Measurements from ENCODE around the gene SI. TPM values are rescaled to one million over a fixed set of nuclear protein-coding genes. Genes with fewer than 3 reads are reported as not detected.
"Not testable (repeated sequence)": the region's sequence is repeated elsewhere in the genome, so short reads cannot be mapped to it uniquely, and the experiment has no call there.

Gene SI
- total and polyA plus RNA-seq, 3 experiments from 2014 or later, result not detected

DNA sequence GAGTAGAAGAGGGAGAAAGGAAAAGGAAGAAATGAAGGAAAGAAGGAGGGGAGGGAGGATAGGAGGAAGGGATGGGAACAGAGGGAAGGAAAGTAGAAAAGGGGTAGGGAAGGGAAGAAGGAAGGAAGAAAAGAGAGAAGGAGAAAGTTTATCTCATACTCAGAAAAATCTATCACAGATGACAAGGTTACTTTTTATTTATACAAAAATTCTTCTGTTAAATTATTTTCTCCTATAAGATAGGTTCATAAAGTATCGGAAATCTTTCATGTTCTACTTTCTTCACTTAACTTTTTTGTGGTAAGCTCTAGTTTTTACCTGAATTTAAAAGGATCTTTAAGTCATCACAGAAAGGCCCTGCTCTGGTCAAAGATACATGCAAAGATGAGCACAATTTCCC lies 38.1 kb downstream of the SI start:
- Histone ChIP-seq H3K27me3 (ENCODE audit: insufficient read depth, low read length, poor library complexity, severe bottlenecking) (no peaks in the 10 kb centered on the region), H3K27ac (ENCODE audit: low read depth, low read length) (no peak overlapping the region), H3K4me1 (ENCODE audit: insufficient read depth, low read length) (no peaks in the 10 kb centered on the region), H3K36me3 (ENCODE audit: insufficient read depth, low read length) (no peaks in the 10 kb centered on the region), H3K4me3 (ENCODE audit: low read length) (no peak overlapping the region), H3K9me3 (ENCODE audit: low read length) (no peaks in the 10 kb centered on the region)
- Mint-ChIP-seq H3K36me3 (no peaks in the 10 kb centered on the region), H3K4me3 (no peak overlapping the region), H3K27me3 (no peaks in the 10 kb centered on the region), H3K27ac (no peak overlapping the region), H3K4me1 (no peaks in the 10 kb centered on the region), H3K9me3 (peaks cover 3 to 18% (median 7%) of the 10 kb centered on the region in 5 donors)
- ChIA-PET POLR2A (no interaction called here), CTCF (no interaction called here)
- DNase-seq, result no peak

DNA sequence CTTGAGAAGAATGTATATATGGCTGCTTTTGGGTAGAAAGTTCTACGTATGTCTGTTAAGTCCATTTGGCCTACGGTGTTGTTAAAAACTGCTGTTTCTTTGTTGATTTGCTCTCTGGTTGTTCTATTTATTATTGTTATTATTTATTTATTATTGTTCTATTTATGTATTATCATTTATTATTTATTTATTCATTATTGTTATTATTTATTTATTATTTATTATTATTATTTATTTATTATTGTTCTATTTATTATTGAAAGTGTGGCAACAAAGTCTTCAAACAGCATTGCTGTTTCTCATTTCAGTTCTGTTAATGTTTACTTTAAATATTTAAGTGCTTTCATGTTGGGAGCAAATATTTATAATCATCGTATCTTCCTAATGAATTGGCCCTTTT lies 66.7 kb downstream of the SI start:
- ChIA-PET CTCF (no interaction called here), POLR2A (no interaction called here)
- H3K4me3 Mint-ChIP-seq, result no peak overlapping the region
- no peak overlapping the region for H3K27ac Mint-ChIP-seq
- no peaks in the 10 kb centered on the region for H3K9me3 ChIP-seq (ENCODE audit: low read length)
- peaks cover 0 to 27% (median 3%) of the 10 kb centered on the region in 5 donors for H3K9me3 Mint-ChIP-seq
- no peaks in the 10 kb centered on the region for H3K36me3 Mint-ChIP-seq
- no peaks in the 10 kb centered on the region for H3K27me3 ChIP-seq (ENCODE audit: insufficient read depth, low read length, poor library complexity, severe bottlenecking)
- H3K27me3 Mint-ChIP-seq, result no peaks in the 10 kb centered on the region
- no peaks in the 10 kb centered on the region for H3K4me1 ChIP-seq (ENCODE audit: insufficient read depth, low read length)
- H3K4me1 Mint-ChIP-seq, result no peaks in the 10 kb centered on the region
- H3K36me3 ChIP-seq (ENCODE audit: insufficient read depth, low read length), result no peaks in the 10 kb centered on the region
- DNase-seq, result no peak
- H3K27ac ChIP-seq (ENCODE audit: low read depth, low read length), result no peak overlapping the region
- no peak overlapping the region for H3K4me3 ChIP-seq (ENCODE audit: low read length)

DNA sequence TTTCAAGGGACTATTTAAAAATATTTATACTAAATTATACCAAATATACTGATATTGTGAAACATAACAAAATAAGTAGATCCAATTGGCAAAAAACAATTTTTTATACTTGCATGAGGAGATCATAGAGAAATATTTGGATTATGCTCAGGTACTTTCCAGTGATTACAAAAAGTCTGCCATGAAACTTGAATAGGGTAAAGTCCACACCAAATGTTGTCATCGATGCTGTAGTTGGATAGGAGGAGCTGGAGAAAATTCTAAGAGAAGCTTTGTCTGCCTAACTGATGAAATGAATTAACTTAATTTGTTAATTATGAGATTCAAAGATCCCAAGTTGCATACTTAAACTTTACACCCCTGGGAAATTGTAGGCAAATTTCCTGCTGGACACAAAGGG lies 93.3 kb downstream of the SI start:
- H3K4me3 Mint-ChIP-seq, result no peak overlapping the region
- no peaks in the 10 kb centered on the region for H3K4me1 Mint-ChIP-seq
- CTCF ChIA-PET, result no interaction called here
- no peaks in the 10 kb centered on the region for H3K36me3 Mint-ChIP-seq
- no peak overlapping the region for H3K27ac Mint-ChIP-seq
- H3K36me3 ChIP-seq (ENCODE audit: insufficient read depth, low read length), result no peaks in the 10 kb centered on the region
- POLR2A ChIA-PET, result no interaction called here
- H3K27ac ChIP-seq (ENCODE audit: low read depth, low read length), result no peak overlapping the region
- peaks cover 0 to 20% (median 3%) of the 10 kb centered on the region in 5 donors for H3K9me3 Mint-ChIP-seq
- no peaks in the 10 kb centered on the region for H3K9me3 ChIP-seq (ENCODE audit: low read length)
- no peak for DNase-seq
- H3K27me3 Mint-ChIP-seq, result no peaks in the 10 kb centered on the region
- H3K4me3 ChIP-seq (ENCODE audit: low read length), result no peak overlapping the region
- H3K4me1 ChIP-seq (ENCODE audit: insufficient read depth, low read length), result no peaks in the 10 kb centered on the region
- no peaks in the 10 kb centered on the region for H3K27me3 ChIP-seq (ENCODE audit: insufficient read depth, low read length, poor library complexity, severe bottlenecking)

DNA sequence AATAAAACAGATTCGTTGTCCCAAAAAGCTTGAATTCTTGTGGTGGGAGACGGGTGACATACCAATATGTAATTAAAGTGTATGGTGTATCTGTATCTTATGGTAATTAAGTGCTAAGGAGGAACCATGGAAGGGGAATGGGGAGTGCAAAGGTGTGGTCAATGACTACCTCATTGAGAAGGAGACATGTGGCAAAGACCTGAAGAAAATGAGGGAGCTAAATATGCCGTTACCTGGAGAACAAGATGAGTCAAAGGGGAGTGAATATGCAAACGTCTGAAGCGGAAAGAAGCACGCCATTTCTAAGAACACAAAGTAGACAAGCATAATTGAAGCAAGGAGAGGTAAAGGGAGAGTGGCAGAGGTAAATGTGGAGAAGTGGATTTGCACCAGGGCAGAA lies 115.7 kb downstream of the SI start:
- Histone ChIP-seq H3K27ac (ENCODE audit: low read depth, low read length) (no peak overlapping the region), H3K4me3 (ENCODE audit: low read length) (no peak overlapping the region), H3K36me3 (ENCODE audit: insufficient read depth, low read length) (no peaks in the 10 kb centered on the region), H3K9me3 (ENCODE audit: low read length) (no peaks in the 10 kb centered on the region), H3K4me1 (ENCODE audit: insufficient read depth, low read length) (no peaks in the 10 kb centered on the region), H3K27me3 (ENCODE audit: insufficient read depth, low read length, poor library complexity, severe bottlenecking) (no peaks in the 10 kb centered on the region)
- ChIA-PET POLR2A (no interaction called here), CTCF (no interaction called here)
- DNase-seq, result no peak
- no peak overlapping the region for H3K4me3 Mint-ChIP-seq
- no peaks in the 10 kb centered on the region for H3K4me1 Mint-ChIP-seq
- H3K36me3 Mint-ChIP-seq, result no peaks in the 10 kb centered on the region
- peaks cover 0 to 18% (median 2%) of the 10 kb centered on the region in 5 donors for H3K9me3 Mint-ChIP-seq
- no peaks in the 10 kb centered on the region for H3K27me3 Mint-ChIP-seq
- no peak overlapping the region for H3K27ac Mint-ChIP-seq

DNA sequence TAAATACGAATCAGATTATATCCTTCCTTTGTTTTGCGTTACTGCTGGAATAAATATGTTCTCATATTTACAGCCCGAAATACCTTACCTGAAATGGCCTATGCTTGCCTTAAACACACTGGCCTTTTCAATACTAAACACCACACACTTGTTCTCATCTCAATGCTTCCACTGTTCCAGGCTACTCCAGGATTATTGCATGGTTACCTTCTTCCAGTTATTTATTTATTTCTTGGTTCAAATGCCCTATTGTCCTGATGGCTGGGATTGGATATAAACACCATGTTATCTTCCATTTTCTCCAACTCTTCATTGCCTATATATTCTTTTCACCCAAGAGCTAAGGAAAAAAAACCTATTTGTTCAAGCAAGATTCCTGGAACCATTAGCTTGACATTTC lies 125.3 kb downstream of the SI start:
- CTCF ChIA-PET, result no interaction called here
- Histone ChIP-seq H3K9me3 (ENCODE audit: low read length) (no peaks in the 10 kb centered on the region), H3K27ac (ENCODE audit: low read depth, low read length) (no peak overlapping the region), H3K4me3 (ENCODE audit: low read length) (no peak overlapping the region), H3K27me3 (ENCODE audit: insufficient read depth, low read length, poor library complexity, severe bottlenecking) (no peaks in the 10 kb centered on the region), H3K4me1 (ENCODE audit: insufficient read depth, low read length) (no peaks in the 10 kb centered on the region), H3K36me3 (ENCODE audit: insufficient read depth, low read length) (no peaks in the 10 kb centered on the region)
- no peak overlapping the region for H3K4me3 Mint-ChIP-seq
- H3K4me1 Mint-ChIP-seq, result no peaks in the 10 kb centered on the region
- H3K27ac Mint-ChIP-seq, result no peak overlapping the region
- H3K27me3 Mint-ChIP-seq, result no peaks in the 10 kb centered on the region
- DNase-seq, result no peak
- H3K36me3 Mint-ChIP-seq, result no peaks in the 10 kb centered on the region
- peaks cover 3 to 18% (median 7%) of the 10 kb centered on the region in 5 donors for H3K9me3 Mint-ChIP-seq
- POLR2A ChIA-PET, result no interaction called here

DNA sequence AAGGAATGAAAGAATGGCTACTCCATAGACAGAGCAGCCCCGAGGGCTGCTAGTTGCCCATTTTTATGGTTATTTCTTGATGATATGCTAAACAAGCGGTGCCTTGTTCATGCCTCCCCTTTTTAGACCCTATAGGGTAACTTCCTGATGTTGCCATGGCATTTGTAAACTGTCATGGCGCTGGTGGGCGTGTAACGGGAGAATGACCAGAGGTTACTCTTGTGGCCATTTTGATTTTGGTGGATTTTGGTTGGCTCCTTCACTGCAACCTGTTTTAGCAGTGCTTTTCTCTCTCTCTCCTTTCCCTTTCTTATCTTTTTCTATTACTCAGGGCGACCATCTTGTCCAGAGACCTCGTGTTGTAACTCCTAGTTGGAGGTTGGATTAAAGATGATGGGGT lies 126.9 kb downstream of the SI start:
- peaks cover 3 to 20% (median 7%) of the 10 kb centered on the region in 5 donors for H3K9me3 Mint-ChIP-seq
- H3K27me3 Mint-ChIP-seq; DNase-seq; H3K27me3 ChIP-seq (ENCODE audit: insufficient read depth, low read length, poor library complexity, severe bottlenecking); H3K36me3 Mint-ChIP-seq; H3K27ac ChIP-seq (ENCODE audit: low read depth, low read length); CTCF ChIA-PET; H3K36me3 ChIP-seq (ENCODE audit: insufficient read depth, low read length); H3K27ac Mint-ChIP-seq; H3K4me1 Mint-ChIP-seq; H3K4me3 Mint-ChIP-seq; H3K9me3 ChIP-seq (ENCODE audit: low read length); H3K4me1 ChIP-seq (ENCODE audit: insufficient read depth, low read length); H3K4me3 ChIP-seq (ENCODE audit: low read length); POLR2A ChIA-PET: not testable (repeated sequence)

DNA sequence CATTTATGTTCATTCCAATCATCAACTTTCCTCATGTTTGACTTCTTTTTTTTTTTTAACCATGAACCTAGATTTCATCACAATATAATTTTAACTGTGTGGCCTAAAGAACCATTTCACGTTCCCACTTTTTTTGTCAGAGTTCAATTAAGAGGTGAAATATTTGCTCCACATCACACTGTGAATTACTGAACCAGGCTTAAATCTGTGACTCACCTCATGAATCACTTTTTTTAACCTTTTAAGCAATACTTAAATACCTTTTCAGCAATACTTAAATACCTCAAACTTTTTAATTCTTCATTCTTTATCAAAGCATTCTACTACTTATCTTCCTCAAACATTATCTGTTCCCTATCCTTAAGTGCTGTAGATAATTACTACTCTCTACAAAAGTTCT lies 137.6 kb downstream of the SI start:
- no peak overlapping the region for H3K27ac Mint-ChIP-seq
- DNase-seq, result no peak

DNA sequence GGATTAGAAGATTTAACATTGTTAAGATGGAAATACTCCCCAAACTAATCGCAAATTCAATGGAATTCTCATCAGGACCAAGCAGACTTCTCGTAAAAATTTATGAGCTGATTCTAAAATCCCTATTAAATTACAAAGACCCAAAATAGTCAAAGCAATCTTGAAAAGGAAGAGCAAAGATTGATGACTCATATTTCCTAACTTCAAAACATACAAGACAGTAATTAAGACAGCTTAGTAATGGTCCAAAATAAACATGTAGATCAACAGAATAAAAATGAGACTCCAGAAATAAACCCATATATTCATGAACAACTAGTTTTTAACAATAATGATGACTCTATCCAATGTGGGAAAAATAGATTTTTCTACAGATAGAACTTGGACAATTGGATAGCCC lies 148.7 kb downstream of the SI start:
- CTCF ChIA-PET, result no interaction called here
- POLR2A ChIA-PET, result no interaction called here
- H3K27ac Mint-ChIP-seq, result no peak overlapping the region

More for the DNA sequence above, 137.6 kb downstream of the SI start:
- H3K27me3 ChIP-seq (ENCODE audit: insufficient read depth, low read length, poor library complexity, severe bottlenecking), result no peaks in the 10 kb centered on the region
- H3K36me3 ChIP-seq (ENCODE audit: insufficient read depth, low read length), result no peaks in the 10 kb centered on the region
- Mint-ChIP-seq H3K4me1 (no peaks in the 10 kb centered on the region), H3K4me3 (no peak overlapping the region), H3K36me3 (no peaks in the 10 kb centered on the region), H3K27me3 (no peaks in the 10 kb centered on the region), H3K9me3 (peaks cover 2 to 23% (median 7%) of the 10 kb centered on the region in 5 donors)
- H3K4me1 ChIP-seq (ENCODE audit: insufficient read depth, low read length), result no peaks in the 10 kb centered on the region
- ChIA-PET POLR2A (no interaction called here), CTCF (no interaction called here)
- H3K27ac ChIP-seq (ENCODE audit: low read depth, low read length), result no peak overlapping the region
- H3K9me3 ChIP-seq (ENCODE audit: low read length), result no peaks in the 10 kb centered on the region
- no peak overlapping the region for H3K4me3 ChIP-seq (ENCODE audit: low read length)

More for the DNA sequence above, 148.7 kb downstream of the SI start:
- no peak for DNase-seq
- Histone ChIP-seq H3K27me3 (ENCODE audit: insufficient read depth, low read length, poor library complexity, severe bottlenecking) (no peaks in the 10 kb centered on the region), H3K36me3 (ENCODE audit: insufficient read depth, low read length) (no peaks in the 10 kb centered on the region), H3K4me3 (ENCODE audit: low read length) (no peak overlapping the region), H3K27ac (ENCODE audit: low read depth, low read length) (no peak overlapping the region), H3K4me1 (ENCODE audit: insufficient read depth, low read length) (no peaks in the 10 kb centered on the region), H3K9me3 (ENCODE audit: low read length) (no peaks in the 10 kb centered on the region)
- peaks cover 4 to 19% (median 8%) of the 10 kb centered on the region in 5 donors for H3K9me3 Mint-ChIP-seq
- H3K27me3 Mint-ChIP-seq, result no peaks in the 10 kb centered on the region
- no peaks in the 10 kb centered on the region for H3K4me1 Mint-ChIP-seq
- no peak overlapping the region for H3K4me3 Mint-ChIP-seq
- peaks cover 0 to 1% (median 0%) of the 10 kb centered on the region in 3 donors for H3K36me3 Mint-ChIP-seq

Data from CD8-positive, alpha-beta memory T cell (primary cell).